GM23338 (cell line): Measurements from ENCODE around the gene MARK2.

Experiments used
- CREB1 ChIP-seq: fragments of 250-450 bp; sonication (Bioruptor Pico); IDR thresholded peaks from 2 replicates; pipeline ENCODE4 v1.5.0; 2020; ENCODE audit warnings: low read depth, mild to moderate bottlenecking, moderate library complexity
- EZH2 ChIP-seq: fragments of 200-600 bp; sonication (generic); IDR thresholded peaks from one replicate; pipeline ENCODE4 v1.8.0; 2017; ENCODE audit warnings: antibody characterized with exemption, mild to moderate bottlenecking, low read depth; ENCODE audit not compliant: unreplicated experiment
- EZH2phosphoT487 ChIP-seq: fragments of 200-600 bp; sonication (generic); IDR thresholded peaks from one replicate; pipeline ENCODE4 v1.8.1; 2018; ENCODE audit warnings: antibody characterized with exemption; ENCODE audit not compliant: unreplicated experiment
- JUNB ChIP-seq: IDR thresholded peaks from one replicate; pipeline ENCODE4 v1.6.1; 2016; ENCODE audit warnings: antibody characterized with exemption; ENCODE audit not compliant: unreplicated experiment
- POLR2AphosphoS5 ChIP-seq: IDR thresholded peaks from 2 replicates; pipeline ENCODE4 v1.6.1; 2016; ENCODE audit warnings: antibody characterized with exemption, low read depth
- TF ChIP-seq, protein P1 (sequence below): IDR thresholded peaks from one replicate; pipeline ENCODE4 v1.6.1; 2018; ENCODE audit warnings: antibody characterized with exemption; ENCODE audit not compliant: unreplicated experiment
- TF ChIP-seq, protein P2 (sequence below), 2 experiments: fragments of 200-600 bp in 1 of 2; sonication (generic) in 1 of 2; conservative IDR thresholded peaks; 2 replicates each; pipeline versions ENCODE4 v1.5.1 to v1.6.1; 2016 to 2017; ENCODE audit warnings: antibody characterized with exemption in 2 of 2, low read depth in 2 of 2, mild to moderate bottlenecking in 2 of 2, moderate library complexity in 1 of 2

DNA sequence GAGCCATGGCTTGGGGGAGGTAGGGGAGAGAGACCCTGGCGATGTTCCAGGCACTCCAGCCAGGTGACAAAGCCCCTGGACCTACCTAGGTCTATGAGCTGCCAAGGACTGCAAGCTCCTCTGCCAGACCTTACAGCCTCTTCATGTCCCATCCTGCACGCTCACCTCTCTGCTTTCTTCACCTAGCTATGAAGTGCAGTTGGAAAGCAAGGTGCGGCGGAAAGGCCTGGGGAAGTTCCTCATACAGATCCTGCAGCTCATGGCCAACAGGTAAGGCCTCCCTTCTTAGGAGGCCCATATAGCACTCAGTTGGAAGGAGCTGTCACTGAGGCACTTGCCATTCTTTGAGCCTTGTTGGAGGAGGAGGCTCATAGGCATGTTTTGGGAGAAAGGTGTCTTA, 113.7 kb downstream of the MARK2 start:
- TF ChIP-seq, protein P1, sequence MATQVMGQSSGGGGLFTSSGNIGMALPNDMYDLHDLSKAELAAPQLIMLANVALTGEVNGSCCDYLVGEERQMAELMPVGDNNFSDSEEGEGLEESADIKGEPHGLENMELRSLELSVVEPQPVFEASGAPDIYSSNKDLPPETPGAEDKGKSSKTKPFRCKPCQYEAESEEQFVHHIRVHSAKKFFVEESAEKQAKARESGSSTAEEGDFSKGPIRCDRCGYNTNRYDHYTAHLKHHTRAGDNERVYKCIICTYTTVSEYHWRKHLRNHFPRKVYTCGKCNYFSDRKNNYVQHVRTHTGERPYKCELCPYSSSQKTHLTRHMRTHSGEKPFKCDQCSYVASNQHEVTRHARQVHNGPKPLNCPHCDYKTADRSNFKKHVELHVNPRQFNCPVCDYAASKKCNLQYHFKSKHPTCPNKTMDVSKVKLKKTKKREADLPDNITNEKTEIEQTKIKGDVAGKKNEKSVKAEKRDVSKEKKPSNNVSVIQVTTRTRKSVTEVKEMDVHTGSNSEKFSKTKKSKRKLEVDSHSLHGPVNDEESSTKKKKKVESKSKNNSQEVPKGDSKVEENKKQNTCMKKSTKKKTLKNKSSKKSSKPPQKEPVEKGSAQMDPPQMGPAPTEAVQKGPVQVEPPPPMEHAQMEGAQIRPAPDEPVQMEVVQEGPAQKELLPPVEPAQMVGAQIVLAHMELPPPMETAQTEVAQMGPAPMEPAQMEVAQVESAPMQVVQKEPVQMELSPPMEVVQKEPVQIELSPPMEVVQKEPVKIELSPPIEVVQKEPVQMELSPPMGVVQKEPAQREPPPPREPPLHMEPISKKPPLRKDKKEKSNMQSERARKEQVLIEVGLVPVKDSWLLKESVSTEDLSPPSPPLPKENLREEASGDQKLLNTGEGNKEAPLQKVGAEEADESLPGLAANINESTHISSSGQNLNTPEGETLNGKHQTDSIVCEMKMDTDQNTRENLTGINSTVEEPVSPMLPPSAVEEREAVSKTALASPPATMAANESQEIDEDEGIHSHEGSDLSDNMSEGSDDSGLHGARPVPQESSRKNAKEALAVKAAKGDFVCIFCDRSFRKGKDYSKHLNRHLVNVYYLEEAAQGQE = no peak
- TF ChIP-seq JUNB (no peak), EZH2 (no peak), CREB1 (no peak), EZH2phosphoT487 (no peak), POLR2AphosphoS5 (no peak)
- TF ChIP-seq, protein P2, sequence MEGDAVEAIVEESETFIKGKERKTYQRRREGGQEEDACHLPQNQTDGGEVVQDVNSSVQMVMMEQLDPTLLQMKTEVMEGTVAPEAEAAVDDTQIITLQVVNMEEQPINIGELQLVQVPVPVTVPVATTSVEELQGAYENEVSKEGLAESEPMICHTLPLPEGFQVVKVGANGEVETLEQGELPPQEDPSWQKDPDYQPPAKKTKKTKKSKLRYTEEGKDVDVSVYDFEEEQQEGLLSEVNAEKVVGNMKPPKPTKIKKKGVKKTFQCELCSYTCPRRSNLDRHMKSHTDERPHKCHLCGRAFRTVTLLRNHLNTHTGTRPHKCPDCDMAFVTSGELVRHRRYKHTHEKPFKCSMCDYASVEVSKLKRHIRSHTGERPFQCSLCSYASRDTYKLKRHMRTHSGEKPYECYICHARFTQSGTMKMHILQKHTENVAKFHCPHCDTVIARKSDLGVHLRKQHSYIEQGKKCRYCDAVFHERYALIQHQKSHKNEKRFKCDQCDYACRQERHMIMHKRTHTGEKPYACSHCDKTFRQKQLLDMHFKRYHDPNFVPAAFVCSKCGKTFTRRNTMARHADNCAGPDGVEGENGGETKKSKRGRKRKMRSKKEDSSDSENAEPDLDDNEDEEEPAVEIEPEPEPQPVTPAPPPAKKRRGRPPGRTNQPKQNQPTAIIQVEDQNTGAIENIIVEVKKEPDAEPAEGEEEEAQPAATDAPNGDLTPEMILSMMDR (conservative IDR thresholded peaks at IDR 0.05; ENCODE audit: low read depth in 2 of 2) = no peak
